ENCODE data around the gene ROCK1.
"Not testable (repeated sequence)": the region's sequence is repeated elsewhere in the genome, so short reads cannot be mapped to it uniquely, and the experiment has no call there.

ROCK1 gene

DNA sequence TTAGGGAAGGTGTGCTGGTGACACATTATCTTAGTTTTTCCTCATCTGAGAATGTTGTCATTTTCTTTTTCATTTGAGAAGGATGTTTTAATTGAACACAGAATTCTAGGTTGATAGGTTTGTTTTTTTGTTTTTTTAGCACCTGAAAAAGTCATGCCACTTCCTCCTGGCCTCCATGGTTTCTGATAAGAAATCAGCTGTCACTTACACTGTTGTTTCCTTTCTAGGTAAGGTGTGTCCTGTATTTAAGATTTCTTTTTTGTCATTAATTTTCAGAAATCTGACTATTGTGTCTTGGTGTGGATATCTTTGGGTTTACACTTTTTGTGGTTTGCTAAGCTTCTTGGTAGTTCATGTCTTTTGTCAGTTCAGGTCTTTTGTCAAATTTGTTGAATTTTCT, 99.3 kb downstream of the ROCK1 start:
- H3K4me1 ChIP-seq: no peaks in the 10 kb centered on the region

DNA sequence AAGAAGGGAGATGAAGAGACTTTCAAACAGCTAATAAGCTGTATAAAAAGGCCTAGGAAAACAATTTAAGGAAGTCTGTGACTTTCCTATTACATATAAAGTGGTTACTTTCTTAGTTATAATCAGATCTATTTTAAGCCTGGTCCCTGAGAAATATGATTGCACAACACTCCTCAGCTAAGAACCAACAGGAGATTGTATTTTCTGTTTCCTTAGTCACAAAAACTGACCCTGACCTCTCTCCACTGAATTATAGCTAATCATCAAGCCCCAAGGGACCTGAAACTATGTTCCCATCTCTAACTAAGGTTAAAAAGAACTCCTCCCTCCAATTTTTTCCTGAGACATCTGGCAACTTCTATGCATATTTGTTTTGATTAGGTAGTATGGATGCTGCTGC, 106.9 kb downstream of the ROCK1 start:
- Histone ChIP-seq H3K36me3 (peaks cover 87% of the 10 kb centered on the region), H3K27ac (no peak overlapping the region), H3K9me3 (no peaks in the 10 kb centered on the region), H4K20me1 (peaks cover 7% of the 10 kb centered on the region; the same call in 1 of the 2 replicates), H3K27me3 (no peaks in the 10 kb centered on the region), H3K4me1 (no peaks in the 10 kb centered on the region), H3K4me2 (no peak overlapping the region), H3K4me3 (no peak overlapping the region), H3K9ac (no peak overlapping the region)
- TF ChIP-seq Cebpa-rat (IDR thresholded peaks at IDR 0.05): peak; percentile 15; the same call in 1 of the 2 replicates

More for the DNA sequence above, 99.3 kb downstream of the ROCK1 start:
- Histone ChIP-seq H3K4me3 (no peak overlapping the region), H3K4me2 (no peak overlapping the region), H4K20me1 (no peaks in the 10 kb centered on the region), H3K9ac (no peak overlapping the region), H3K36me3 (peaks cover 89% of the 10 kb centered on the region), H3K9me3 (no peaks in the 10 kb centered on the region), H3K27ac (no peak overlapping the region), H3K27me3 (no peaks in the 10 kb centered on the region)
- TF ChIP-seq Cebpa-rat (IDR thresholded peaks at IDR 0.05): no peak

- Histone ChIP-seq H3K27ac (no peak overlapping the region), H3K9ac (no peak overlapping the region), H4K20me1 (peaks cover 37% of the 10 kb centered on the region), H3K4me2 (no peak overlapping the region), H3K9me3 (no peaks in the 10 kb centered on the region), H3K27me3 (no peaks in the 10 kb centered on the region), H3K4me3 (no peak overlapping the region), H3K4me1 (peaks cover 11% of the 10 kb centered on the region; the same call in 1 of the 2 replicates), H3K36me3 (peaks cover 81% of the 10 kb centered on the region)
- TF ChIP-seq Cebpa-rat (IDR thresholded peaks at IDR 0.05): no peak
Observed at GRCh38 chr18:21000667-21001066, 110.9 kb downstream of the ROCK1 start.

GRCh38 chr18:20997371-20997770, 114.2 kb downstream of the ROCK1 start:
- H4K20me1 ChIP-seq: peaks cover 64% of the 10 kb centered on the region
- no peak for TF ChIP-seq Cebpa-rat (IDR thresholded peaks at IDR 0.05)
- H3K9ac ChIP-seq: no peak overlapping the region
- H3K4me3 ChIP-seq: no peak overlapping the region
- no peak overlapping the region for H3K27ac ChIP-seq
- 0 out of 2 replicates have a peak overlapping the region, but pooled peaks have one; percentile 3 for H3K4me2 ChIP-seq
- H3K4me1 ChIP-seq: peaks cover 11% of the 10 kb centered on the region; the same call in 1 of the 2 replicates
- H3K27me3 ChIP-seq: no peaks in the 10 kb centered on the region
- H3K9me3 ChIP-seq: no peaks in the 10 kb centered on the region
- peaks cover 70% of the 10 kb centered on the region for H3K36me3 ChIP-seq

- H3K4me3 ChIP-seq: no peak overlapping the region
- H4K20me1 ChIP-seq: peaks cover 68% of the 10 kb centered on the region
- no peak overlapping the region for H3K9ac ChIP-seq
- no peak overlapping the region for H3K4me2 ChIP-seq
- peaks cover 11% of the 10 kb centered on the region; the same call in 1 of the 2 replicates for H3K4me1 ChIP-seq
- no peak for TF ChIP-seq Cebpa-rat (IDR thresholded peaks at IDR 0.05)
- peaks cover 72% of the 10 kb centered on the region for H3K36me3 ChIP-seq
- H3K27me3 ChIP-seq: no peaks in the 10 kb centered on the region
- H3K27ac ChIP-seq: no peak overlapping the region
- H3K9me3 ChIP-seq: no peaks in the 10 kb centered on the region
Observed at GRCh38 chr18:20996418-20996817, 115.2 kb downstream of the ROCK1 start.

GRCh38 chr18:20988726-20989125, 122.9 kb downstream of the ROCK1 start:
- H3K36me3 ChIP-seq: peaks cover 92% of the 10 kb centered on the region
- TF ChIP-seq Cebpa-rat (IDR thresholded peaks at IDR 0.05): no peak
- no peaks in the 10 kb centered on the region for H3K4me1 ChIP-seq
- no peak overlapping the region for H3K4me3 ChIP-seq
- H3K27me3 ChIP-seq: no peaks in the 10 kb centered on the region
- no peak overlapping the region for H3K27ac ChIP-seq
- peaks cover 22% of the 10 kb centered on the region; the same call in 1 of the 2 replicates for H4K20me1 ChIP-seq
- H3K4me2 ChIP-seq: no peak overlapping the region
- H3K9ac ChIP-seq: no peak overlapping the region
- no peaks in the 10 kb centered on the region for H3K9me3 ChIP-seq

DNA sequence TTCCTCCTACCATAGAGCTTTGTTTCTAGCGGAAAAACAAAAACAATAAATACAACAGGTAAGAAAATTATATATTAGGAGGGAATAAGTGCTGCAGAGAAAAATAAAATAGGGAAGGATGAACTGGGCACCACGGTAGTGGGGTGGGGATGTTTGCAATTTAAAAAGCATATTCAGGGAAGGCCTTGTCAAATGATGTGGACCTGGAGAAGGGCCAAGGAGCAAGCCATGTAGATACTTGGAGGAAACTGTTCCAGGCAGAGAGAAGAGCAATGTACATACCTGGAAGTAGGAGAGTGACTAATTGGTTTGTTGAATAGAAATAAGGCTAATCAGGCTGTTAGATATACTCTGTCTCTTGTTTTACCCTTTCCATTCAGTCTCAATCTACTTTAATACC, 136.5 kb downstream of the ROCK1 start:
- no peaks in the 10 kb centered on the region for H3K4me1 ChIP-seq
- H4K20me1 ChIP-seq: 0 out of 2 replicates have a peak, but pooled peaks cover 4% of the 10 kb centered on the region
- no peak overlapping the region for H3K9ac ChIP-seq
- no peaks in the 10 kb centered on the region for H3K27me3 ChIP-seq
- H3K36me3 ChIP-seq: peaks cover 97% of the 10 kb centered on the region
- H3K27ac ChIP-seq: no peak overlapping the region
- H3K4me3 ChIP-seq: no peak overlapping the region
- H3K4me2 ChIP-seq: no peak overlapping the region
- H3K9me3 ChIP-seq: no peaks in the 10 kb centered on the region
- TF ChIP-seq Cebpa-rat (IDR thresholded peaks at IDR 0.05): no peak

GRCh38 chr18:20971886-20972267, 139.7 kb downstream of the ROCK1 start:
- Histone ChIP-seq H3K27me3 (no peaks in the 10 kb centered on the region), H3K27ac (no peak overlapping the region), H3K4me3 (no peak overlapping the region), H3K4me1 (no peaks in the 10 kb centered on the region), H3K36me3 (peaks cover 99% of the 10 kb centered on the region), H3K9ac (no peak overlapping the region), H3K4me2 (no peak overlapping the region), H4K20me1 (0 out of 2 replicates have a peak, but pooled peaks cover 4% of the 10 kb centered on the region), H3K9me3 (no peaks in the 10 kb centered on the region)
- no peak for TF ChIP-seq Cebpa-rat (IDR thresholded peaks at IDR 0.05)

GRCh38 chr18:20966795-20967194, 144.8 kb downstream of the ROCK1 start:
- no peak overlapping the region for H3K4me2 ChIP-seq
- H3K27me3 ChIP-seq: no peaks in the 10 kb centered on the region
- H3K4me3 ChIP-seq: no peak overlapping the region
- H3K36me3 ChIP-seq: peaks cover 77% of the 10 kb centered on the region
- no peak for TF ChIP-seq Cebpa-rat (IDR thresholded peaks at IDR 0.05)
- H3K9me3 ChIP-seq: no peaks in the 10 kb centered on the region
- H4K20me1 ChIP-seq: no peaks in the 10 kb centered on the region
- no peak overlapping the region for H3K9ac ChIP-seq
- no peak overlapping the region for H3K27ac ChIP-seq
- no peaks in the 10 kb centered on the region for H3K4me1 ChIP-seq

GRCh38 chr18:20963027-20963426, 148.6 kb downstream of the ROCK1 start:
- Histone ChIP-seq H3K4me3 (no peak overlapping the region), H3K27me3 (no peaks in the 10 kb centered on the region), H3K9me3 (no peaks in the 10 kb centered on the region), H3K27ac (no peak overlapping the region), H3K4me1 (no peaks in the 10 kb centered on the region), H3K36me3 (peaks cover 56% of the 10 kb centered on the region), H3K4me2 (no peak overlapping the region), H3K9ac (no peak overlapping the region), H4K20me1 (no peaks in the 10 kb centered on the region)
- TF ChIP-seq Cebpa-rat (IDR thresholded peaks at IDR 0.05): no peak

DNA sequence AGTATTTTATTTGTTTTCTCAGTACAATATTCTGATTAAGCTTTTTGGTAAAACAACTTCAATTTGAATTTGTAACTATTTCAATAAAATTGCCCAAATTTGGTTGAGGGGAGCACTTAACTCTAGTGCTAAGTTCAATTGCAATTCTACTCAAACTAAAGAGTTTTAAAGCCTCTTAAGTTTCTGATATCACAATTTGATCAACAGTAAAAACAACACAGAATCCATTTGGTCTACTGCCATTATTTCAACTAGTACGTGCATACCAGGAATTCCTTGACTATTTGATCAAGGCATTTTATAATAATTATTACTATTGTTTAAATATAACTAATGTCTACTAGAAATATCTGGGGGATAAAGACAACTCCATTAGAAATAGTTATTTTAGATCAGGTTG, 150.9 kb downstream of the ROCK1 start:
- Histone ChIP-seq H3K4me2 (no peak overlapping the region), H3K36me3 (peaks cover 39% of the 10 kb centered on the region), H3K9me3 (peaks cover 5% of the 10 kb centered on the region), H3K4me1 (no peaks in the 10 kb centered on the region), H3K27me3 (no peaks in the 10 kb centered on the region), H3K4me3 (no peak overlapping the region), H4K20me1 (no peaks in the 10 kb centered on the region), H3K27ac (no peak overlapping the region), H3K9ac (no peak overlapping the region)
- no peak for TF ChIP-seq Cebpa-rat (IDR thresholded peaks at IDR 0.05)

DNA sequence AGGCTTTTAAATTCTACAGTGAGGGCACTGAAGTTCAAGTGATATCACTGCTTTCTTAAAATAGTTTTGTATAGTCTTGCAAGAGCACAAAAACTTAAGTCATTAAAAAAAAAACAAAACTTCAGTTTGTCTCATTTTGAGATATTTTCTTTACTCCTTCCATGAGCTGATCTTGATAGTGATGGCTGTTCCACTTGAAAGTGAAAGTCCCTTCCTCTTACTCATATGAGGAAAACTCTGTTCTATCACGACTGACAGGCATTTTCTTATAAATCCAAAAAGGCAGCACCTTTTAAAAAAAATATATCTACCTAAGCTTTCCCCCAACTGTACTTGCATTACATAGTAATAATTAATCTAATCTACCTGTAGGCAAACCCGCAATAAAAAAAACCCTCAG, 160.8 kb downstream of the ROCK1 start:
- H3K27ac ChIP-seq, H3K4me2 ChIP-seq, H3K4me1 ChIP-seq, H3K9me3 ChIP-seq, H3K9ac ChIP-seq, H3K4me3 ChIP-seq, H4K20me1 ChIP-seq, H3K27me3 ChIP-seq: not testable (repeated sequence)
- peaks cover 23% of the 10 kb centered on the region for H3K36me3 ChIP-seq

Measured in BLaER1 (cell line).